DMS53 treated with DMSO at 0.1 percent for 48 hours (cell line): ENCODE measurements around the gene TMEM62.

Experiments
- DNase-seq: peaks from one replicate; lab custom pipeline; 2025; ENCODE audit not compliant: unreplicated experiment; lab: John Stamatoyannopoulos, UW

TMEM62 gene

DNA sequence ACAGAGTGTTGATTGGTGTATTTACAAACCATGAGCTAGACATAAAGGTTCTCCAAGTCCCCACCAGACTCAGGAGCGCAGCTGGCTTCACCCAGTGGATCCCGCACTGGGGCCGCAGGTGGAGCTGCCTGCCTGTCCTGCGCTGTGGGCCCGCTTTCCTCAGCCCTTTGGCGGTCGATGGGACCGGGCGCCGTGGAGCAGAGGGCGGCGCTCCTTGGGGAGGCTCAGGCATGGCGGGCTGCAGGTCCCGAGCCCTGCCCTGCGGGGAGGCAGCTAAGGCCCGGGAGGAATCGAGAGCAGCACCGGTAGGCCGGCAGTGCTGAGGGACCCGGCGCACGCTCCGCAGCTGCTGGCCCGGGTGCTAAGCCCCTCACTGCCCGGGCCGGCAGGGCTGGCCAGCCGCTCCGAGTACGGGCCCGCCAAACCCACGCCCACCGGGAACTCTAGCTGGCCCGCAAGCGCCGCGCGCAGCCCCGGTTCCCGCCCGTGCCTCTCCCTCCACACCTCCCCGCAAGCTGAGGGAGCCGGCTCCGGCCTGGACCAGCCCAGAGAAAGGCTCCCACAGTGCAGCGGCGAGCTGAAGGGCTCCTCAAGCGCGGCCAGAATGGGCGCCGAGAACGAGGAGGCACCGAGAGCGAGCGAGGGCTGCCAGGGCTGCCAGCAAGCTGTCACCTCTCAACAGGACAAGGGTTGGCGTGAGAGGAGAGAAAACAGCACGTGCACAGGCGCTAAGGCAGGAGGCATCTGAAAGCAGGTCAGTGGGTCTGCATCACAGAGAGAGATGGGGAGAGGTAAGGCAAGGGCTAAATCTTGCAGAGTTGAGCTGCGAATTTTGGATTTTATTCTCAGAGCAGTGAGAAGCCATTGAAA, 93.3 kb downstream of the TMEM62 start:
- no peak for DNase-seq

DNA sequence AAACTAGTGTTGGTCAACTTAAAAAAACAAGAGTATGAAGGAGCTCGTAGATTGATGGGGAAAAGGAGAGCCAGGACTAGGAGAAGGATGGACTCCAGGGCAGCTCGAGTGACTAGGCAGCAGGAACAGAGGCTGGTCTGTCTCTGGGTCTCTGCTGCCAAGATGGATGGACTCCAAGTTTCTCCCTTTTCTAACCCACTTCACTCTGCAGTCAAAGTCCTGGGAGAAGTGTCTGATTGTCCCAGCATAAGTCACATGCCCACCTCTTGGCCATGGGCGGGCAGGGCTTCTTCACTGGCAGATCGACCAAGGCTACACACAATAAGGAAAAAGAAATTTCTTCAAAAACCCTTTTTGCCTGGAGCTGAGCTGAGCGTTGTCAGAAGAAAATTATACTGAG, 96.6 kb downstream of the TMEM62 start:
- no peak for DNase-seq

DNA sequence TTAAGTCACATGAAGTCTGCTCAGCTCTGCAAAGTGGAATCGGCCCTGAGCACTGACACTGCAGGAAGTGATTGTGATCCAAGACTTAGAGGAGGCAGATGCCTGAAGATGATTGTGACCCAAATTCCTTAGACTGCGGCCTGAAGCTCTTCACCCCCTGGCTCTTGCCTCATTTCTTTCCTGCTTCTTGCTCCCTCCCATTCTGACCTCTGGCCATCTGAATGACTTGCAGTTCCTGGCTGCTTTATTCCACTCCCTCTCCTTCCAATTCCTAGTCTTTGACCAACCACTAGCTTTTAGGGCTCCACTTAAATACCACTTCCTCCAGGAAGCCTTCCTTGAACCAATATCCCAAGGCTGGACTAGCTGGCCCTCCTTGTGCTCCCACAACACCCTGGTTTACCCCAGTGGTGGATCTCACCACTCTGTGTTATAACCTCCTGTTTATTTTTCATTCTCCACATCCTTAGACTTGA, 97.3 kb downstream of the TMEM62 start:
- no peak for DNase-seq

DNA sequence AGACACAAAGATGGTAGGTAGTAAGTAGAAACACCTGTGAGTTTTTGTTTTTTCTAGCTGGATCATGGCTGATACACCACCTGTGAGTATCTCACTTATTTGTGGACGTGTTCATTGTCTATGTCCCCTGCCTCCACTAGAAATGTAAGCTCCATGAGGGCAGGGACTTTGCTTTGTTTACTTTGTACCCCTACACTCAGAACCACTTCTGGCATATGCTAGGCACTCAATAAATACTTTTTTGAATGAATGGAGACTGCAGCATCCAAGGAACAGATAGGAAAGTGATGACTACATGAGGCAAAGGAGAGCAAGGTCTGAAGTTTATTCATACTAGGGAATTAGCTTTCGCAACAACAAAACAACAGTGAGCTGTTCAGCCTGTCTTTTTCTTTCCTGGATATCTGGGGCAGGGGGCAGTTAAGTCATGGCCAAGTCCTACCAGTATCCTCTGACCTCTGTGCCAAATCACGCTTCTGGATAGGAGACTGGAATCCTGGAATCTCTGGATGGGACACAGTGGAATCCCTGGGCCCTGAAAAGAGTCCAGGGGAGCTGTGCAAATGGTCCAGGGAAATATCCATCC, 99.0 kb downstream of the TMEM62 start:
- no peak for DNase-seq
